ENCODE measurements around the gene SLC46A1.

SLC46A1 gene

DNA sequence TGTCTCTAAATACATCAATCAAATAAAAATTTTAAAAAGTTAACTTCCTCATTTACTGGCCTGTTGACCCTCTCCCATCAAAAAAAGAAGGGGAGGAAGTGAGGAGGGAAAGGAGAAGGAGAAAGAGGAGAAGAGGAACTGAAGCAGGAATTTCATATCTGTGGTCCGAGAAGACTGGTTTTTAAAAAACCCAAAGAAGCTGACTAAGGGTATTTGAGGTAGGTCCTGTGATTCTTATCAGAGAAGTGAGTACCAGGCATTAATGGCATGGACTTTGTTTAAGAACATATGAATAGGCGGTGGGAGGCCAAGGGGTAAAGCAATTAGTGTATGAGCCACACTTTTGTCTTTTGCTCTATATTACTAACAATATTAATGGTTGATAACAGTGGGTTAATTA is 2.0 kb downstream of the SLC46A1 start:
- no peak for DNase-seq

DNA sequence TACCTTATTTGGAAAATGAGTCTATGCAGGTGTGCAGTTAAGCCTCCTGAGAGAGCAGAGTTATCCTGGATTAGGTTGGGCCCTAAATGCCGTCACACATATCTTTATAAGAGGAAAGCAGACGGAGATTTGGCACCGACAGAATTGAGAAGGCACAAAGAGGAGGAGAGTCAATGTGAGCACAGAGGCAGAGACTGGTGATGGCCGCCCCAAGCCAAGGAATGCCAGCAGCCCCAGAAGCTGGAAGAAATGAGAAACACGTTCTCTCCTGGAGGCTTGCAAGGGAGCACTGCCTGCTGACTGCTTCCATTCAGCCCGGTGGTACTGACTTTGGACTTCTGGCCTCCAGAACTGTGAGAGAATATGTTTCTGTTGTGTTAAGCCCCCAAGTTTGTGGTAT is 3.2 kb downstream of the SLC46A1 start:
- no peak for DNase-seq

GRCh38 chr17:28402224-28402630 is 3.8 kb downstream of the SLC46A1 start:
- DNase-seq: no peak

- DNase-seq: no peak
These were observed 6.2 kb downstream of the SLC46A1 start for GRCh38 chr17:28399808-28400207.

- DNase-seq: peak; percentile 60
These were observed 7.6 kb downstream of the SLC46A1 start for GRCh38 chr17:28398280-28398981.

DNA sequence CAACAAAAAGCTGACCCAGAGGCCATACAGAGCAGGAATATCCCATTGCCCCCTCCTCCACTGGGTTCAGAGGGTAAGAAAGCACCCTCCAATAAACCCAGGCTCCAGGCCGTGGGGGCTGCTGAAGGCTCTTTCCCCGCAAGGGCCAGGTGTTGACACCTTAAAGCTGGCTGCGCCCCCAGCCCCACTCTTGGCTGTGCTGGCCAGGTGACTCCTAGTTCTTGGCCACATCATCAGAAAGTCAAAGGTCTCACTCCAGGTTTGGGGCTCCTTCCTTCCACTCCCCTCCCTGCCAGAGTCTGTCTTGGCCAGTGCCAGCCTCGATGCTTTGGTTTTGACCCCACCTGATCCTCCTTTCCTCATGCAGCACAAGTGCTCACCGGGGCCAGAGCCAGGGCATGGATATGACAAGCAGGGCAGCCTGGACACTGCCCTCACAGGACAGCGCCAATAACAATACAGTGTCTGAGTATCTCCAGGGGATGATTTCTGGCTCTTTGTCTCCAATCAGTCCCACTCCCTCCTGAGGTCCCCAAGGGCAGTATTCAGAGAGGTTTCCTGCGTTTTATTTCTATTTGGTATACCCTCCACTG is 8.2 kb downstream of the SLC46A1 start:
- peak; percentile 51 for DNase-seq

GRCh38 chr17:28397275-28397674 is 8.7 kb downstream of the SLC46A1 start:
- no peak for DNase-seq

DNA sequence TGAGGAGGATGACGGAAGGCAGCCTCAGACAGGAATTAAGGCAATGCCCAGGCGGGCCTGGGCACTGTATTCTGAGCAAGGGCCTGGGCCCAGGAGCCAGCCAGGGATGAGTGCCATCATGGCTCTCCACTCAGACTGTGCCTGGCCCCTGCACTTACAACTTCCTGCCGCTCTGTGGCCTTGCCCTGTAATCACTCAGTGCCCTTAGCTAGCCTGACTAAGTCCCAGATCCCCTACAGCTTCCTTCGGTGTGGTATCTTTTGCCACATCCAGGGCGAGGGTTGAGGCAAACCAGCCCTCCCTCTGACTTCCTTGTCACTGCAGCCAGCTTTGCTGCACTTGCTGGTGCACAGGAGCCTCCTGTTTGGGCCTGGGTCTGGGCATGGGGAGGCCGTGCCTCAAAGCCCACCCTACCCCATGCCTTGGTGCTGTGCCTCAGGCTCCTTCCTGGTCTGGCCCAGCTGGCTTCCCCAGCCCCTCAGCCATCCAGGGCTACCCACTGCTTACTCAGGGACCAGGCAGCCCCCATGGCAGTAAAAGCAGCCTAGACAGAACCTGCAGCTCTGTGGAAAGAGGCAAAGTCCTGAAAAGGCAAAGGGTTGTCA is 9.3 kb downstream of the SLC46A1 start:
- DNase-seq: peak; percentile 78

DNA sequence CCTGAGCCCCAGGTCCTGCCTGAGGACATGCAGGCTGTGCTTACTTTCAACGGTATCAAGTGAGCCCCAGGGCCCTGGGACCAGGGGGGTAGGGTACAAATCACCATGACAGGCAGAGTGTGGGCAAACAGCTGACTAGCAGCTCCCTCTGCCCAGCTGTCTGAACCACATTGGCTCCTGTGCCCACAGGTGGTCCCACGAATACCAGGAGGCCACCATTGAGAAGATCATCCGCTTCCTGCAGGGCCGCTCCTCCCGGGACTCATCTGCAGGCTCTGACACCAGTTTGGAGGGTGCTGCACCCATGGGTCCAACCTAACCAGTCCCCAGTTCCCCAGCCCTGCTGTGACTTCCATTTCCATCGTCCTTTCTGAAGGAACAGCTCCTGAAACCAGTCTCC is 10.0 kb downstream of the SLC46A1 start:
- no peak for DNase-seq

GRCh38 chr17:28395426-28395825 is 10.6 kb downstream of the SLC46A1 start:
- DNase-seq: no peak

DNA sequence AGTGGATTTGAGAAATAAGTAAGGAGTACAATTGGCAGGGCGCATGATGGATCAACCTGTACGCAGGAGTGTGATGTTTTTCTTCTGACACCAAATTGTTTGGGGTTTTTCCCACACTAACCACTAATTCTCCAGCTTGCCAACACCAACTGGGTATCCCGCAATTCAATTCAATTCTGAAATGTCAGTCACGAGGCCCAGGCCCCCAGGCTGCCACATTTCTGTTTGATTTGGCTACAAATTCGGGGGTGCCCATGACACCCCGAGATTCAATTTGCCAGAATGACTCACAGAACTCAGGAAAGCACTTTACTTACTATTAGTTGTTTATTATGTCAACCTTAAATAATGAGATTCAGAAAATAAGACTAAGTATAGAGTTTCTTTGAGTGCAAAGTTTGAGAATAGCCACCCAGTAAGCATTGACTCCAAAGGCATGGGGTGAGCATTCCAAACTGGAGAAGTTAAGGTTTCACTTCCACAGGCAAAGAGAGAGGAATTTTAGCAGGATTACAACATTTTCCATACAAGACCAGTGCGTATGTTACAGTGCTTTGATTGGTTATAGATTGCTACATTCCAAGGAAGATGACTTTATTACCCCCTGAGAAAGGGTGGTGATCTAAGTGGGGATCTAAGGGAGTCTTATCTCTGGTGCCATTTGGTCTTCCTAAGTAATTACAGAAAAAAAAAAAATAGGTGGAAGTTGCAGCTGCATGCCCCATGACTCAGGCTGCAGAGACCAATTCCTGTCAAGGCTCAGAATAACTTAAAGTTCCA is 11.5 kb downstream of the SLC46A1 start:
- no peak for DNase-seq

- DNase-seq: peak; percentile 95
These were observed 13.5 kb downstream of the SLC46A1 start for GRCh38 chr17:28392491-28392890.

- no peak for DNase-seq
These were observed 14.6 kb downstream of the SLC46A1 start for GRCh38 chr17:28391401-28391800.

- no peak for DNase-seq
These were observed 15.0 kb downstream of the SLC46A1 start for GRCh38 chr17:28390984-28391383.

DNA sequence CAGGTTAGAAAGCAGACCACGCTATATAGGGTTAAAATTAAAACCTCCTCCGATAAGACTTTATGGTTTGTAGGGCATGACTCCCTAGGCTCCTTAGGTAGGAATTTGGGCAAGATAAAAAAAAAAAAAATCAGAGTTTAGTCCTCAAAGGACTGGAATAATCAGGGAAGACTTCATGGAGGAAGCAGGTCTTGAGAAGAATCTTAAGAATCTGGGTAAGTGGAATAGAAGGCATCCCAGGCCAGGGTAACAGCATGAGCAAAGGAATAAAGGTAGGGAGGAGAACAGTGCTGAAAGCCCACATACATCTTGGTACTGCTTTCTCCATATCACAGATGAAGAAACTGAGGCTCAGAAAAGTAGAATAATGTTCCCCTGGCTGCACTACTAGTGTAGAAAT is 15.4 kb downstream of the SLC46A1 start:
- no peak for DNase-seq

DNA sequence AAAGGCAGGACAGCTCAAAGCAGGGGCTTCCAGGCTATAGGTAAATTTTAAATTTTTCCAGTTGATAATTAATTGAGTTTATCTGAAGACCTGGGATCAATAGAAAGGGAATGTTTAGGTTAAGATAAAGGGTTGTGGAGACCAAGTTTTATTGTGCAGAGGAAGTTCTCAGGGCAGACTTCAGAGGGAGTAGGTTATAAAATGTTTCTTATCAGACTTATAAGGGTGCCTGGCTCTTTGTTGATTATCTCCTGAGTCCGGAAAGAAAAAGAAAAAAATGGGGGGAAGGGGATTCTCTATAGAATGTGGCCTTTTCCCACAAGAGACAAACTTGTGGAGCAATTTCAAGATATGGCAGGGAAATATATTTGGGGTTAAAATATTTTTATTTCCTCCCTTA is 15.9 kb downstream of the SLC46A1 start:
- DNase-seq: no peak

DNA sequence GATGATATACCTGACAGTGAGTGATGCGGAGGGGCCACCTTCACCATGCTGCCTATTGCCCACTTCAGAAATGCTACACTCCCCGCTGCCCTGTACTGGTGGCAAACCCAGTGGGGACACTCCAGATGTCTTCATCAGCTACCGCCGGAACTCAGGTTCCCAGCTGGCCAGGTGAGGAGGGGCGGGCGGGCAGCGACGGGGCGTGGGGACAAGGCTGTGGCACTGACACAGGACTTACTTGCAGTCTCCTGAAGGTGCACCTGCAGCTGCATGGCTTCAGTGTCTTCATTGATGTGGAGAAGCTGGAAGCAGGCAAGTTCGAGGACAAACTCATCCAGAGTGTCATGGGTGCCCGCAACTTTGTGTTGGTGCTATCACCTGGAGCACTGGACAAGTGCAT is 17.9 kb downstream of the SLC46A1 start:
- no peak for DNase-seq

DNA sequence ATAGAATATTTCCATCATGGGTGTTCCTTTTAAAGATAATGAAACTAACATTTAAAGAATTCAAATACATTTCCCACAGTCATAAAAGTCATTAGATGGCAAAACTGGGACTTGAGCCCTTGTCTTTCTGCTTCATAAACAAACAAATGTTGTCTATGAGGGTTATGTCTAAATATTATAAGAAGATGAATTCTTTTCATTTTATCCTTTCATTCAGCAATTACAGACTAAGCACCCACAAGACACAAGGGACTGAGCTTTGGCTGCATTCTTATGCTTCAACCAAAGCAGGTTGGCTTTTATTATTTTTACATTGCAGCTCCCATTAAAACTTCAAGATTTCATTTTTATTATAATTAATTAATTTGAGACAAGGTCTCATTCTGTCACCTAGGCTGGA is 19.6 kb downstream of the SLC46A1 start:
- no peak for DNase-seq

DNA sequence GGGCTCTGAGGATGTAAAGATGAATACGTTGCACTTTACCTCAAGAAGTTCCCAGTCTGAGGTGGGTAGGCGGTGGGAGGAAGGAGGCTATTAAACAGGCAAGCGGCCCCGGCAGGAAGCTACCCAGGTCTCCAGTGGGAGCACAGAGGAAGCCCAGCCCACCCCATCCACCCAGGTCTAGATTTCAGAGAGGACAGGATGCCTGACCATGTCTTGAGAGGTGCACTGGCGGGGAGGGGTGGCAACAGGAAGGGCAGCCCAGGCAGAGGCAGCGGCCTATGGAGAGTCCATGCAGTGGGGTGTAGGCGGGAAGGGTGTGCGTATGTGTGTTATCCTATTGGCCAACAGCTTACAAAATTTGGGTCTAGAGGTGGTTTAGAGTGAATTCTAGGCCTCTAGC is 20.6 kb downstream of the SLC46A1 start:
- no peak for DNase-seq

DNA sequence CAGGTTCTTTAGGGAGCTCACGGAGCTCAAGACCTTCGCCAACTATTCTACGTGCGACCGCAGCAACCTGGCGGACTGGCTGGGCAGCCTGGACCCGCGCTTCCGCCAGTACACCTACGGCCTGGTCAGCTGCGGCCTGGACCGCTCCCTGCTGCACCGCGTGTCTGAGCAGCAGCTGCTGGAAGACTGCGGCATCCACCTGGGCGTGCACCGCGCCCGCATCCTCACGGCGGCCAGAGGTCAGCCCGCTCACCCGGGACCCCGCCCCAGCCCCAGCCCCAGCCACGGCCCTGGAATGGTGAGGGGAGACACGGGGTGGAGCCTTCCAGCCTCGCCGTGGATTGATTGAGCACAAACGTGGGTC is 21.0 kb downstream of the SLC46A1 start:
- peak; percentile 75 for DNase-seq

GRCh38 chr17:28384281-28385036 is 21.6 kb downstream of the SLC46A1 start:
- peak; percentile 78 for DNase-seq

DNA sequence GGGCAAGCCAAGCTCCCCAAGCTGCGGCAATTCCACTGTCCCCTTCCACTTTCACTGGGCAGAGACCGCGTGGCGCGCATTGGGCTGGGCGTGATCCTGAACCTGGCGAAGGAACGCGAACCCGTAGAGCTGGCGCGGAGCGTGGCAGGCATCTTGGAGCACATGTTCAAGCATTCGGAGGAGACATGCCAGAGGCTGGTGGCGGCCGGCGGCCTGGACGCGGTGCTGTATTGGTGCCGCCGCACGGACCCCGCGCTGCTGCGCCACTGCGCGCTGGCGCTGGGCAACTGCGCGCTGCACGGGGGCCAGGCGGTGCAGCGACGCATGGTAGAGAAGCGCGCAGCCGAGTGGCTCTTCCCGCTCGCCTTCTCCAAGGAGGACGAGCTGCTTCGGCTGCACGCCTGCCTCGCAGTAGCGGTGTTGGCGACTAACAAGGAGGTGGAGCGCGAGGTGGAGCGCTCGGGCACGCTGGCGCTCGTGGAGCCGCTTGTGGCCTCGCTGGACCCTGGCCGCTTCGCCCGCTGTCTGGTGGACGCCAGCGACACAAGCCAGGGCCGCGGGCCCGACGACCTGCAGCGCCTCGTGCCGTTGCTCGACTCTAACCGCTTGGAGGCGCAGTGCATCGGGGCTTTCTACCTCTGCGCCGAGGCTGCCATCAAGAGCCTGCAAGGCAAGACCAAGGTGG is 24.7 kb downstream of the SLC46A1 start:
- DNase-seq: peak; percentile 91

Data from islet precursor cell (in vitro differentiated cells).